Measurements from ENCODE around the gene SORBS1.

SORBS1 gene

GRCh38 chr10:95561177-95561863 is at the start of gene SORBS1:
TSS of gene SORBS1 (minus strand) at chr10:95561371. CDS start at chr10:95441135, 120,236 bp downstream.
- Histone ChIP-seq H3K27me3 (ENCODE audit: insufficient read depth, poor library complexity, severe bottlenecking) (peaks cover 9% of the 10 kb centered on the region), H3K4me1 (ENCODE audit: insufficient read depth, poor library complexity, severe bottlenecking) (no peaks in the 10 kb centered on the region), H3K27ac (ENCODE audit: poor library complexity, severe bottlenecking) (no peak within 1 kb of the TSS), H3K4me3 (ENCODE audit: severe bottlenecking) (peak within 1 kb of the TSS; percentile 55), H3K36me3 (ENCODE audit: low read depth) (no peaks in the 10 kb centered on the region), H3K9me3 (ENCODE audit: severe bottlenecking) (no peaks in the 10 kb centered on the region)
- TF ChIP-seq CTCF (IDR thresholded peaks at IDR 0.05; ENCODE audit: poor library complexity, severe bottlenecking) = no peak
- ATAC-seq (ENCODE audit: low read depth) (peak; percentile 99), DNase-seq (ENCODE audit: low spot score) (peak; percentile 95)

- Histone ChIP-seq H3K36me3 (ENCODE audit: low read depth) (peaks cover 71% of the 10 kb centered on the region), H3K27me3 (ENCODE audit: insufficient read depth, poor library complexity, severe bottlenecking) (no peaks in the 10 kb centered on the region)
Measured at GRCh38 chr10:95610727-95611126, 49.6 kb upstream of the SORBS1 start.

GRCh38 chr10:95606922-95607321 is 45.8 kb upstream of the SORBS1 start:
- Histone ChIP-seq H3K36me3 (ENCODE audit: low read depth) (peaks cover 42% of the 10 kb centered on the region), H3K27ac (ENCODE audit: poor library complexity, severe bottlenecking) (no peak overlapping the region), H3K9me3 (ENCODE audit: severe bottlenecking) (no peaks in the 10 kb centered on the region), H3K4me1 (ENCODE audit: insufficient read depth, poor library complexity, severe bottlenecking) (no peaks in the 10 kb centered on the region), H3K27me3 (ENCODE audit: insufficient read depth, poor library complexity, severe bottlenecking) (no peaks in the 10 kb centered on the region), H3K4me3 (ENCODE audit: severe bottlenecking) (no peak overlapping the region)
- no peak for TF ChIP-seq CTCF (IDR thresholded peaks at IDR 0.05; ENCODE audit: poor library complexity, severe bottlenecking)
- DNase-seq (ENCODE audit: low spot score) = no peak
- no peak for ATAC-seq (ENCODE audit: low read depth)

More at GRCh38 chr10:95610727-95611126, 49.6 kb upstream of the SORBS1 start:
- no peak overlapping the region for H3K4me3 ChIP-seq (ENCODE audit: severe bottlenecking)
- DNase-seq (ENCODE audit: low spot score) = no peak
- no peaks in the 10 kb centered on the region for H3K4me1 ChIP-seq (ENCODE audit: insufficient read depth, poor library complexity, severe bottlenecking)
- H3K27ac ChIP-seq (ENCODE audit: poor library complexity, severe bottlenecking) = no peak overlapping the region
- no peak for ATAC-seq (ENCODE audit: low read depth)
- TF ChIP-seq CTCF (IDR thresholded peaks at IDR 0.05; ENCODE audit: poor library complexity, severe bottlenecking) = no peak
- no peaks in the 10 kb centered on the region for H3K9me3 ChIP-seq (ENCODE audit: severe bottlenecking)

GRCh38 chr10:95605163-95605562 is 44.0 kb upstream of the SORBS1 start:
- ATAC-seq (ENCODE audit: low read depth) (no peak), DNase-seq (ENCODE audit: low spot score) (no peak)
- no peaks in the 10 kb centered on the region for H3K27me3 ChIP-seq (ENCODE audit: insufficient read depth, poor library complexity, severe bottlenecking)
- peaks cover 28% of the 10 kb centered on the region for H3K36me3 ChIP-seq (ENCODE audit: low read depth)
- H3K27ac ChIP-seq (ENCODE audit: poor library complexity, severe bottlenecking) = no peak overlapping the region
- H3K4me3 ChIP-seq (ENCODE audit: severe bottlenecking) = no peak overlapping the region
- H3K9me3 ChIP-seq (ENCODE audit: severe bottlenecking) = no peaks in the 10 kb centered on the region
- TF ChIP-seq CTCF (IDR thresholded peaks at IDR 0.05; ENCODE audit: poor library complexity, severe bottlenecking) = no peak
- H3K4me1 ChIP-seq (ENCODE audit: insufficient read depth, poor library complexity, severe bottlenecking) = no peaks in the 10 kb centered on the region

- no peaks in the 10 kb centered on the region for H3K27me3 ChIP-seq (ENCODE audit: insufficient read depth, poor library complexity, severe bottlenecking)
- H3K9me3 ChIP-seq (ENCODE audit: severe bottlenecking) = no peaks in the 10 kb centered on the region
- peaks cover 22% of the 10 kb centered on the region for H3K36me3 ChIP-seq (ENCODE audit: low read depth)
- TF ChIP-seq CTCF (IDR thresholded peaks at IDR 0.05; ENCODE audit: poor library complexity, severe bottlenecking) = no peak
- no peak overlapping the region for H3K4me3 ChIP-seq (ENCODE audit: severe bottlenecking)
- H3K27ac ChIP-seq (ENCODE audit: poor library complexity, severe bottlenecking) = no peak overlapping the region
- ATAC-seq (ENCODE audit: low read depth) (no peak), DNase-seq (ENCODE audit: low spot score) (no peak)
- no peaks in the 10 kb centered on the region for H3K4me1 ChIP-seq (ENCODE audit: insufficient read depth, poor library complexity, severe bottlenecking)
Measured at GRCh38 chr10:95604630-95605029, 43.5 kb upstream of the SORBS1 start.

Data from RWPE2 (cell line).